ENCODE results near the gene OPCML.

OPCML gene

GRCh38 chr11:132822276-132822675 lies 710.0 kb downstream of the OPCML start:
- DNase-seq: no peak

- no peak for DNase-seq
Measured at GRCh38 chr11:132821499-132821898, 710.8 kb downstream of the OPCML start.

GRCh38 chr11:132821014-132821413 lies 711.3 kb downstream of the OPCML start:
- DNase-seq: peak; percentile 89

GRCh38 chr11:132818951-132819350 lies 713.4 kb downstream of the OPCML start:
- DNase-seq: peak; percentile 66

GRCh38 chr11:132817387-132817786 lies 714.9 kb downstream of the OPCML start:
- DNase-seq: no peak

- DNase-seq: no peak
Measured at GRCh38 chr11:132814410-132814809, 717.9 kb downstream of the OPCML start.

GRCh38 chr11:132811649-132812048 lies 720.7 kb downstream of the OPCML start:
- no peak for DNase-seq

GRCh38 chr11:132809070-132809469 lies 723.2 kb downstream of the OPCML start:
- no peak for DNase-seq

GRCh38 chr11:132804258-132804657 lies 728.0 kb downstream of the OPCML start:
- DNase-seq: no peak

- peak; percentile 79 for DNase-seq
Measured at GRCh38 chr11:132803436-132803835, 728.9 kb downstream of the OPCML start.

- no peak for DNase-seq
Measured at GRCh38 chr11:132802947-132803346, 729.4 kb downstream of the OPCML start.

- no peak for DNase-seq
Measured at GRCh38 chr11:132793831-132794230, 738.5 kb downstream of the OPCML start.

GRCh38 chr11:132792341-132793140 lies 739.8 kb downstream of the OPCML start:
- DNase-seq: no peak

GRCh38 chr11:132790971-132791370 lies 741.3 kb downstream of the OPCML start:
- no peak for DNase-seq

- no peak for DNase-seq
Measured at GRCh38 chr11:132790466-132790865, 741.8 kb downstream of the OPCML start.

GRCh38 chr11:132788816-132789325 lies 743.4 kb downstream of the OPCML start:
- DNase-seq: no peak

- DNase-seq: no peak
Measured at GRCh38 chr11:132785878-132786277, 746.4 kb downstream of the OPCML start.

GRCh38 chr11:132784441-132784840 lies 747.9 kb downstream of the OPCML start:
- peak; percentile 49 for DNase-seq

- no peak for DNase-seq
Measured at GRCh38 chr11:132782102-132782501, 750.2 kb downstream of the OPCML start.

- no peak for DNase-seq
Measured at GRCh38 chr11:132780046-132780445, 752.3 kb downstream of the OPCML start.

- DNase-seq: peak; percentile 46
Measured at GRCh38 chr11:132779497-132779896, 752.8 kb downstream of the OPCML start.

- no peak for DNase-seq
Measured at GRCh38 chr11:132777067-132777975, 755.0 kb downstream of the OPCML start.

GRCh38 chr11:132773751-132774150 lies 758.5 kb downstream of the OPCML start:
- DNase-seq: no peak

Measured in fibroblast of skin of right biceps (primary cell).